ENCODE measurements around the gene CORO6.
A peak's percentile ranks its signal among the peaks of the same experiment; 100 is the strongest.

Gene CORO6

GRCh38 chr17:29577385-29578211 is 45.1 kb downstream of the CORO6 start:
- no peak for DNase-seq (ENCODE audit: low read depth)

- no peak for DNase-seq (ENCODE audit: low read depth)
These were observed 45.7 kb downstream of the CORO6 start for GRCh38 chr17:29577001-29577370.

GRCh38 chr17:29576214-29577000 is 46.3 kb downstream of the CORO6 start:
- no peak for DNase-seq (ENCODE audit: low read depth)

GRCh38 chr17:29575511-29576213 is 47.0 kb downstream of the CORO6 start:
- no peak for DNase-seq (ENCODE audit: low read depth)

GRCh38 chr17:29574732-29575510 is 47.8 kb downstream of the CORO6 start:
- no peak for DNase-seq (ENCODE audit: low read depth)

- DNase-seq (ENCODE audit: low read depth) = no peak
These were observed 48.6 kb downstream of the CORO6 start for GRCh38 chr17:29573871-29574731.

- no peak for DNase-seq (ENCODE audit: low read depth)
These were observed 49.2 kb downstream of the CORO6 start for GRCh38 chr17:29573558-29573869.

GRCh38 chr17:29572691-29573557 is 49.8 kb downstream of the CORO6 start:
- no peak for DNase-seq (ENCODE audit: low read depth)

- no peak for DNase-seq (ENCODE audit: low read depth)
These were observed 50.6 kb downstream of the CORO6 start for GRCh38 chr17:29571883-29572681.

- DNase-seq (ENCODE audit: low read depth) = no peak
These were observed 51.2 kb downstream of the CORO6 start for GRCh38 chr17:29571486-29571882.

GRCh38 chr17:29570521-29570920 is 52.2 kb downstream of the CORO6 start:
- no peak for DNase-seq (ENCODE audit: low read depth)

GRCh38 chr17:29569245-29569950 is 53.3 kb downstream of the CORO6 start:
- DNase-seq (ENCODE audit: low read depth) = no peak

- peak; percentile 91 for DNase-seq (ENCODE audit: low read depth)
These were observed 54.1 kb downstream of the CORO6 start, which contains the start of gene TP53I13 for GRCh38 chr17:29568331-29569244. TSS of gene TP53I13 (plus strand) at chr17:29568701. CDS start at chr17:29568759, 58 bp downstream.

- DNase-seq (ENCODE audit: low read depth) = peak; percentile 57
These were observed 55.0 kb downstream of the CORO6 start for GRCh38 chr17:29567554-29568330.

- DNase-seq (ENCODE audit: low read depth) = no peak
These were observed 55.5 kb downstream of the CORO6 start for GRCh38 chr17:29567304-29567553.

- no peak for DNase-seq (ENCODE audit: low read depth)
These were observed 56.0 kb downstream of the CORO6 start, which contains the start of gene ABHD15 for GRCh38 chr17:29566473-29567303. TSS of gene ABHD15 (minus strand) at chr17:29567037. CDS start at chr17:29566966, 71 bp downstream.
